ENCODE results near the gene CHST6. TPM values are rescaled to one million over a fixed set of nuclear protein-coding genes. Genes with fewer than 3 reads are reported as not detected.

The CHST6 gene
- polyA plus RNA-seq, 3 donors, result under 0.01 to 0.06 (median 0.04) TPM

- 84 to 90% (median 86%) methylated on average over 7 of the region's 7 CpGs for WGBS, 3 donors
- no peak overlapping the region for H3K27ac ChIP-seq (ENCODE audit: low read depth, low read length)
These were observed 13.8 kb downstream of the CHST6 start for GRCh38 chr16:75481475-75481874.

DNA sequence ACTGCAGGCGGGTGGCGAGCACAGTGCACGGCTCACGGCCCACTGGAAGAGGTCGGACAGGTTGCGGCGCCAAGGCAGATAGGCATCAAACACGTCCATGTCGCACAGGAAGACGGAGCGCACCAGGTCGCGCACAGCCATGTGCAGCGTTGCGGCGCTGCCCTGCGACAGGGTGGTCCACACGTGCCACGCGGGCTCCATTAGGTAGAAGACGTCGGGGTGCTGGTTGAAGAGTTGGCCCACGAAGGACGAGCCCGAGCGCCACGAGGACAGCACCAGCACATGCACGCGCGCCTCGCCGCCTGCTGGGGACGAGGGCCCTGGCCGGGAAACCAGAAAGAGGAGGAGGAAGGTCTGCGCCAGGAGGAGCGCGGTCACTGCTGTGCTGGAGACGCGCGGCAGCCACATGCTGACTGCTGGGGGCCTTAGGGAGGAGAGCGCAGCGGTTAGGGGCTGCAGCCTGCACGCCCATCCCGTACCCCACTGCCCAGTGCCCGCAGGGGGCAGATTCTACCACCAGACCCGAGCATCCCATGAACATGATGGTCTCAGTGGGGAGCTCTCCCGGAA lies 15.7 kb downstream of the CHST6 start:
- no peak overlapping the region for H3K27ac ChIP-seq (ENCODE audit: low read depth, low read length)
- WGBS, 3 donors, result 94 to 95% (median 95%) methylated on average over 47 of the region's 47 CpGs

DNA sequence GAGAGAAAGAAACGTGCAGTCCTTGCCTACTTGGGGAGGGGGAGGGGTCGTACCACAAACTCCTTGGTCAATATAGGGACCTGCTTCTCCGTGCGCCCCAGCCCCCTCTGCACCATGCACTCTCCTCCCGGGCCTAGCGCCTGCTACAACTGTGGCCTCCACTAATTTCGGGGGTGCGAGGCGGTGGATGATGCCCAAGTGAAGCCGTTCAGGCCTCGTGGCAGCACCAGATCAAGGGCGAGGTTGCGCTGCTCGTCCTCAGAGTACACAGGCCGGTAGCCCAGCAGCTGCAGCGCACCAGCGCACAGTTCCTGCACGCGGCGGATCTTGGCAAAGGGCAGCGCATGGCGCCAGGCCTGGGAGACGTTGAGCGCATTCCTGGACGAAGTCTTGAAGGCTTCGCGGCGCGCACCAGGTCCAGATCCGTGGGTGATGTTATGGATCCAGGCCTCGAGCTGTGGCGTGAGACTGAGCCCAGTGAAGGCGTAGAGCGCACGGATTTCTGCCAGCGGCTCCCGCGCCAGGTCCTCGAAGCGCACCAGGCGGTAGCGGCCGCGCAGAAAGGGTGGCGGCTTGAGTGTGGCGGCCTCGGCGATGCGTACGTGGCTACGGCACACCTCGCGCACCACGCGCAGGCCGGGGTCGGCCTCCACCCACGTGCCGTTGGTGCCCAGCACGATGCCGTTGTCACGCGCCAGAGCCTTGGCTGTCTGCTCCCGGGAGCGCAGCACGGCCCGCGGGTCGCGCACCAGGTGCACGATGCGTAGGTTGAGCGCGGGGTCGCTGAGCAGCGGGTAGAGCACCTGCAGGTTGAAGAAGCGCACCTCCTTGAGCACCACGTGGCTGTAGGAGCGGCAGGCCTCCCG lies 16.5 kb downstream of the CHST6 start:
- 96 to 97% (median 96%) methylated on average over 77 to 80 of the region's 80 CpGs for WGBS, 3 donors
- no peak overlapping the region for H3K27ac ChIP-seq (ENCODE audit: low read depth, low read length)

DNA sequence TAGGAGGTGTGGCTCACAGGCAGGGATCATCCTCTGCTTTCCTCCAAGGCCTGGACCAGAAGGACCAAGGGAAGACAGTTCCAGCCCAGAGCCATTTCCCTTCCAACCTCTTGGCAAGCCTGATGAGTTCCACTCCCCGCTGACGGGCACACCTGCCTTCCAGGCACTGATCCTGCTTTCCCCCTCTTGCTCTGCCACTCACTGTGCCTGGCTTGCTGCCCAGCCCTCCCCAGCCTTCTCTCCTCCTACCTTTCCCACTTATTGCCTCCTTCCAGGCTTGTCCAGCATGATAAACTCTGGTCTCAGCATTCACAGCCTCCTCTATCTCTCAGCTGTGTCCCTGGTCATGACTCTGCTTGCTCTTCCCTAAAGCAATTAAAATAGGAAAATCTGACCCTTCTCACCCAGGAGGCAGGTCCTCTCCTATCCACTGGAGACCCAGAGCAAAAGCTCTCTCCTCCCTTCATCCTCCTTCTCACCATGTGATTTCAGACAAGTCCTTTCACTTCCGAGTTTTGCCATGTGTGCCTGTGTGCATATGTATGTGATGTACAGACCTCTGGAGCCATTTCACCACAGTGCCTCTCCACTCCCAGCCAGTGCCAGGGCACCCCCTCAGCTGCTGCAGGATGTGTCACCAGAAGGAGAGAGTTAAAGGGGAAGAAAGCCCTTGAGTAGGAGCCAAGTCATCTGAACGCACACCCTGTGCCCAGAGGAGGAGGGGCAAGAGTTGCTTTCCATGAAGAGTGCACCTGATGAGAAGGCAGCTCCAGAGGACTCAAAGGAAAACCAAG lies 17.4 kb downstream of the CHST6 start:
- 31 to 67% (median 44%) methylated on average over 4 of the region's 4 CpGs for WGBS, 3 donors
- no peak overlapping the region for H3K27ac ChIP-seq (ENCODE audit: low read depth, low read length)

- 88 to 92% (median 91%) methylated on average over 8 of the region's 8 CpGs for WGBS, 3 donors
- no peak overlapping the region for H3K27ac ChIP-seq (ENCODE audit: low read depth, low read length)
These were observed 18.4 kb downstream of the CHST6 start for GRCh38 chr16:75476817-75477216.

DNA sequence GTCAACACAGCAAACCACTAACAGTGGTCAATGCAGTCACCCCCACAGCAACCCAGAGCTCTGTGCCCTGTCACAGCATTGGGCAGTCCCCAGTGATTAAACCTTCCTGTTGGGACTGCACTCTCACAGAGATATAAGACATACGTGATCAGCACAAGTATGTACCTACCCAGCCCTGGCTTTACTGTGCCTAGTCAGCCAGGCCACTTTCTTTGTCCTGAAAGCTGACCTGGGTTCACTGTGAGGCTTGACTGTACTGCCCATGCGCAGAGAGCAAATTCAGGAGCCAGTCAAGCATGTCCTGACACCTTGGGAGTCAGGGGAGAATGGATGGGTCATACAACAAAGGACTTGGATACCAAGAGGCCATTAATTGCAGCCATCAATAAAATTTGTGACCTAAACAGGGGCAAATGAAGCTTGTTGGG lies 19.8 kb downstream of the CHST6 start:
- WGBS, 3 donors, result 86 to 89% (median 89%) methylated on average over 2 of the region's 2 CpGs
- H3K27ac ChIP-seq (ENCODE audit: low read depth, low read length), result no peak overlapping the region

GRCh38 chr16:75472908-75473877 lies 22.0 kb downstream of the CHST6 start:
- 93 to 95% (median 94%) methylated on average over 17 of the region's 17 CpGs for WGBS, 3 donors
- H3K27ac ChIP-seq (ENCODE audit: low read depth, low read length), result no peak overlapping the region

DNA sequence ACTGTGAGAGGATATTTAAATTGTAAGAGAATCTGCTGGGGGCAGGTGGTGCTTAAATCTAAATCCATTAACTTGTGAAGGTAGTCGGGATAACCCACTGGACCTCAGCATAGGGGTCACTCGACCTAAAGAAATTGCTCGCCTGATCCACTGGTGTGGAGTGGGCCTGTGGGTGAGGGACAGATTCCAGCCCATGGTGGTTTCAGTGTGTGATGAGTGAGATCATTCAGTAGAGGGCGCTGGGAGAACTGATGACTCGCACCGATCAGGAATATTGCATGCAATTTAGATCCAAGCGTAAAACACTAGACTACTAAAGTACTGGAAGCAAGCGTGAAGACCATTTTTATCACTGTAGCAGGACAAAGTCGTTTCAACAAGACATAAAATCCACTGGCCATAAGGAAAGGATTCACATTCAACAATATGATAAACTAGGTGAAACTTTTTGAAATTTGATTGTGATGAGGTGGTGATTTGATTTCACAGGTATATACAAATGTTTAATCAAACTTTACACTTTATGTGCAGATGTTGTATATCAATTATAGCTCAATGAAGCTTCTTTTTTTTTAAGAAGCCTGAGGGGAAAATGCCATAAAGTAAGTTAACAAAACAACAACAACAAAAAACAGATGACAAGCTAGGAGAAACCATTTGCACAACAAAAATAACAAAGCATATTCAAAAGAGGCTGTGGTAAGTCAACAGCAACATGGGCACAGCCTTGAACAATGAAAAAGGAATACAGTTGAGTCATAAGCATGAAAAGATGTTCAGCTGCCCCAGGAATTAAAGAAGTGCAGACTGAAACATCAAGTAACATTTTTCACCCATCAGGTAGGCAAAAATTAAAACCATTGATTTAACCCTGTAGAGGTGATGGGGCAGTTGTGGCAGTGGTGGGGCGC lies 23.3 kb downstream of the CHST6 start:
- 13 to 18% (median 16%) methylated on average over 10 of the region's 10 CpGs for WGBS, 3 donors
- no peak overlapping the region for H3K27ac ChIP-seq (ENCODE audit: low read depth, low read length)

- WGBS, 3 donors, result 76 to 87% (median 82%) methylated on average over 2 of the region's 2 CpGs
- no peak overlapping the region for H3K27ac ChIP-seq (ENCODE audit: low read depth, low read length)
These were observed 28.5 kb downstream of the CHST6 start for GRCh38 chr16:75466760-75467159.

GRCh38 chr16:75464122-75464918 lies 30.9 kb downstream of the CHST6 start, which contains the start of gene TMEM170A:
TMEM170A (minus strand) TSS chr16:75464689; CDS start chr16:75464600, 89 bp downstream.
- 0% methylated on average over 69 to 88 of the region's 89 CpGs for WGBS, 3 donors
- H3K27ac ChIP-seq (ENCODE audit: low read depth, low read length), result peak within 1 kb of the TSS; percentile 28

- WGBS, 3 donors, result 3 to 5% (median 5%) methylated on average over 34 to 39 of the region's 39 CpGs
- H3K27ac ChIP-seq (ENCODE audit: low read depth, low read length), result peak overlapping the region; percentile 28
These were observed 31.7 kb downstream of the CHST6 start for GRCh38 chr16:75463389-75464121.

GRCh38 chr16:75462806-75463205 lies 32.4 kb downstream of the CHST6 start:
- H3K27ac ChIP-seq (ENCODE audit: low read depth, low read length), result no peak overlapping the region
- 11 to 23% (median 17%) methylated on average over 2 of the region's 2 CpGs for WGBS, 3 donors

- 33 to 85% (median 74%) methylated on average over 2 of the region's 2 CpGs for WGBS, 3 donors
- no peak overlapping the region for H3K27ac ChIP-seq (ENCODE audit: low read depth, low read length)
These were observed 33.7 kb downstream of the CHST6 start for GRCh38 chr16:75461575-75461974.

- WGBS, 3 donors, result 11 to 41% (median 37%) methylated on average over 1 of the region's 1 CpG
- no peak overlapping the region for H3K27ac ChIP-seq (ENCODE audit: low read depth, low read length)
These were observed 34.8 kb downstream of the CHST6 start for GRCh38 chr16:75460446-75460845.

DNA sequence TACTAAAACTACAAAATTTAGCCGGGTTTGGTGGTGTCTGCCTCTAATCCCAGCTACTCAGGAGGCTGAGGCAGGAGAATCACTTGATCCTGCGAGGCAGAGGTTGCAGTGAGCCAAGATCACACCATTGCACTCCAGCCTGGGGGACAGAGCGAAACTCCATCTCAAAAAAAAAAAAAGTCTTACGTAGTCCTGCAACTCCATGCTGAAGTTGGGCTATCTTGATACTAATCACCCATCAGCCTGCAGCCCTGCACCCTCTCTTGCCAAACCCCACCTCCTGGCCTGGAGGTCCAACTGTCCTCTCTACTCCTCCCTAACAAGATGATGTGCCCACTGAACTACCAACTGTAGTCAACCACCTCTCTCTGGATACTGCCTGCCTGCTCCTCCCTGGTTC lies 35.5 kb downstream of the CHST6 start:
- H3K27ac ChIP-seq (ENCODE audit: low read depth, low read length), result no peak overlapping the region
- WGBS, 3 donors, result 95 to 97% (median 95%) methylated on average over 4 of the region's 4 CpGs

DNA sequence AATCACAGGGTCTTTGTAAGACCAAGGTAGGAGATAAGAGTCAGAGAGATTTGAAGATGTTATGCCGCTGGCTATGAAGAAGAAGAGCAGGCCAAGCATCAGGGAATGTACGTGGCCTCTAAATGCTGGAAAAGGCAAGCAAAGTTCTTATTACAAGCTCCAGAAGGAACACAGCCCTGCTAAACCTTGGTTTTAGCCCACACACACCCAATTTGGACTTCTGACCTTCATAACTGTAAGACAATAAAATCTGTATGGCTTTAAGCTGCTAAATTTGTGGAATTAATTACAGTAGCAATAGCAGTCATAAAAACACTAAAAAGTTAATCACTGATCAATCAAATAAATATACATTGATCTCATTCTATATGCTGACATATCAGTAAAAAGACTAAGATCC lies 36.8 kb downstream of the CHST6 start:
- no peak overlapping the region for H3K27ac ChIP-seq (ENCODE audit: low read depth, low read length)
- WGBS, 3 donors, result 95 to 98% (median 98%) methylated on average over 2 of the region's 2 CpGs
